Activated naive CD8-positive, alpha-beta T cell treated with anti-CD3 and anti-CD28 coated beads, Interleukin-2, amount 10 ng/mL, durations not matched to agents 7 days and 5 days (primary cell): ENCODE data around the gene CCNL2. TPM values are rescaled to one million over a fixed set of nuclear protein-coding genes. Genes with fewer than 3 reads are reported as not detected.

Experiments used
- ATAC-seq: fragments of 150-1000 bp; cut with Tn5 transposase; one replicate; pipeline ENCODE4 v1.10.0; 2021; ENCODE audit warnings: low read depth, moderate library complexity
- POLR2A ChIA-PET: fragments of 350-600 bp; sonication (Branson Sonifier 250); formaldehyde crosslinking; loops from one replicate; lab custom pipeline; 2021; ENCODE audit warnings: antibody characterized with exemption; lab: Charles Lee
- DNase-seq: peaks from one replicate; pipeline ENCODE4 v3.0.0; 2021
- H3K27ac Mint-ChIP-seq: one replicate; pipeline ENCODE4 v1.8.0; 2022; ENCODE audit warnings: mild to moderate bottlenecking, mixed read lengths
- H3K27me3 Mint-ChIP-seq: one replicate; pipeline ENCODE4 v1.8.0; 2022; ENCODE audit warnings: mild to moderate bottlenecking, moderate library complexity, mixed read lengths
- H3K36me3 Mint-ChIP-seq: one replicate; pipeline ENCODE4 v1.8.0; 2021; ENCODE audit warnings: mild to moderate bottlenecking, mixed read lengths
- H3K4me1 Mint-ChIP-seq: one replicate; pipeline ENCODE4 v1.8.0; 2021; ENCODE audit warnings: mixed read lengths
- H3K4me3 Mint-ChIP-seq: one replicate; pipeline ENCODE4 v1.8.0; 2022; ENCODE audit warnings: mild to moderate bottlenecking, moderate library complexity, mixed read lengths
- H3K9me3 Mint-ChIP-seq: one replicate; pipeline ENCODE4 v1.8.0; 2021; ENCODE audit warnings: mixed read lengths
- total RNA-seq, 2 experiments: library from RNA; stranded (reverse); gene quantifications; one replicate each; pipeline ENCODE4 v1.2.3, GENCODE V29; 2021

CCNL2 gene
- total RNA-seq, 2 experiments from 2014 or later = 201 to 211 TPM

GRCh38 chr1:1345860-1346500 lies 53.2 kb downstream of the CCNL2 start:
- Mint-ChIP-seq H3K27ac (no peak overlapping the region), H3K36me3 (peaks cover 5% of the 10 kb centered on the region), H3K4me3 (no peak overlapping the region), H3K9me3 (no peaks in the 10 kb centered on the region), H3K4me1 (peaks cover 5% of the 10 kb centered on the region), H3K27me3 (no peaks in the 10 kb centered on the region)
- POLR2A ChIA-PET = interaction anchor here (1.1 kb wide), 1 partner anchor 11 kb away, joined by 3 read pairs; no protein-coding TSS in a partner anchor
- ATAC-seq (no peak), DNase-seq (no peak)

DNA sequence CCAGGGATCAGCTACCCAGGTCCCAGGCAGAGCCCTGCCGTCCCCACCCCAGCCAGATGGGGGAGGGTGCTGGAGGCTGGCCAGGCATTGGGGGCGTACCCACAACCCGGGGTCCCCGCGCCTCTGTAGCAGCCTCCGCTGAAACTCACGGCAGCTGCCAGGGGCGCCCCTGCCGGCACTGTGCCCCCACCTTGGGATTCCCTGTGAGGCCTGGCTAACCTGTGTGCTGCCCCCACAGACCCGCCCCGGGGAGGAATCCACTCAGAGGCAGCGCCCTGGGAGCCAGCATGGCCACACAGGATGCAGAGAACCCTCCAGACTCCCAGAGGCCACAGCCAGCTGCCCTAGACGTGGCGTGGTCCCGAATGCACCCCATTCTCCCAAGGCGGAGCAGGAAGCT lies 53.8 kb downstream of the CCNL2 start:
- DNase-seq (no peak), ATAC-seq (no peak)
- Mint-ChIP-seq H3K4me1 (peaks cover 5% of the 10 kb centered on the region), H3K4me3 (no peak overlapping the region), H3K27ac (no peak overlapping the region), H3K36me3 (peaks cover 11% of the 10 kb centered on the region), H3K9me3 (no peaks in the 10 kb centered on the region), H3K27me3 (no peaks in the 10 kb centered on the region)
- POLR2A ChIA-PET = no interaction called here

- no peak overlapping the region for H3K27ac Mint-ChIP-seq
- peaks cover 11% of the 10 kb centered on the region for H3K36me3 Mint-ChIP-seq
- H3K4me1 Mint-ChIP-seq = peaks cover 5% of the 10 kb centered on the region
- DNase-seq = no peak
- POLR2A ChIA-PET = no interaction called here
- H3K9me3 Mint-ChIP-seq = no peaks in the 10 kb centered on the region
- ATAC-seq = no peak
- H3K27me3 Mint-ChIP-seq = no peaks in the 10 kb centered on the region
- H3K4me3 Mint-ChIP-seq = no peak overlapping the region
Measured at GRCh38 chr1:1344655-1345361, 54.3 kb downstream of the CCNL2 start.

DNA sequence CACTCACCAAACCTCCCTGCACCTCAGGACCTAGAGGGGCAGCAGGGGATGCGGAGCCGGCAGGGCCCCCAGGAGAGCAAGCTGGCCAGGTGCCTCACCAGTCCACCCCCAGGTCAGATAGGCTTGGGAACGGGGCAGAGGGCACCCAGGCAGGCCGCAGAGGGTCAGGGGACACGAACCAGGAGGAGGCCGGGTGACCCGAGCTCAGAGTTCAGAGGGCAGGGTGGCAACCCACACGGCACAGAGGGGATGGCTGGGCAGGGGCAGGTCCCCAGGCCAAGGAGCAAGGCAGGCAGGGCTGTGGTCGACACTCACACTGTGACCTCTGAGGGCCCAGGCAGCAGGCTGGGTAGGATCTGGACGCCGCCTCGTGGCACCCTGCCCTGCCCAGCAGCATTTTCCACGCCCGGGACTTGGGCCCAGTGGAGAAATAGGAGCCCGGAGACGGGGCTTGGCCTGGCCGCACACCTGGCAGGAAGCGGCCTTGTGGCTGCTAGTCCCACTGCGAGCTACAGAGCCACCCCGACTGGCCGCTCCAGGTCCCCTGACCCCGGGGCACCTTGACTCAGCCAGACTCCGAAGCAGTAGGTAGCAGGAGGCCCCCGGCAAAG lies 55.2 kb downstream of the CCNL2 start:
- Mint-ChIP-seq H3K36me3 (peaks cover 11% of the 10 kb centered on the region), H3K27me3 (no peaks in the 10 kb centered on the region), H3K9me3 (no peaks in the 10 kb centered on the region), H3K4me1 (peaks cover 5% of the 10 kb centered on the region), H3K4me3 (no peak overlapping the region), H3K27ac (no peak overlapping the region)
- DNase-seq (no peak), ATAC-seq (no peak)
- POLR2A ChIA-PET = no interaction called here

DNA sequence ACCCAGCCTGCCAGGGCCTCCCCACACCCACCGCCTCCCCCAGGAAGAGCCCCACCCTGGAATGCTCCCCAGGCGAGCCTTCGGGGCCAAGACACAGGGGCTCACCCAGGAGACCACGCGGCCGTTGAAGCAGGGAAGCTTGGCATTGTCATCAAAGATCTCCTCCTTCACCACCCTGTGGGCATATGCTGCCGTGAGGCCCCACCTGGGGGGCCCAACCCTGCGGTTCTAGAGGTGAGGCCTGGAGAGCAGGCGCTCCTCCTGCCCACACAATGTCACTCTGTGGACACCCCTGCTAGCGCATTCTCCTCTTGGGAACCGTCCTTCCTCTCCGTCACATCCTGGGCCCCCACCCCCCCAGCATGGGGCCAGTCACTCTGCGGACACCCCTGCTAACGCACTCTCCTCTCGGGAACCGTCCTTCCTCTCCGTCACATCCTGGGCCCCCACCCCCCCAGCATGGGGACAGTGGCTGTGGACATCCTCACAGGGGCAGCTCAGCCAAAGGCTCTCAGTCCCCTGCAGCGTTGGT lies 56.5 kb downstream of the CCNL2 start:
- Mint-ChIP-seq H3K9me3 (no peaks in the 10 kb centered on the region), H3K4me1 (peaks cover 5% of the 10 kb centered on the region), H3K4me3 (no peak overlapping the region), H3K27me3 (no peaks in the 10 kb centered on the region), H3K27ac (no peak overlapping the region), H3K36me3 (peaks cover 11% of the 10 kb centered on the region)
- POLR2A ChIA-PET = no interaction called here
- DNase-seq (no peak), ATAC-seq (no peak)

GRCh38 chr1:1342061-1342562 lies 57.0 kb downstream of the CCNL2 start:
- Mint-ChIP-seq H3K27ac (no peak overlapping the region), H3K4me3 (no peak overlapping the region)
- DNase-seq = no peak

GRCh38 chr1:1341549-1342021 lies 57.5 kb downstream of the CCNL2 start:
- Mint-ChIP-seq H3K4me3 (no peak overlapping the region), H3K36me3 (peaks cover 11% of the 10 kb centered on the region), H3K27me3 (no peaks in the 10 kb centered on the region), H3K27ac (no peak overlapping the region), H3K9me3 (no peaks in the 10 kb centered on the region), H3K4me1 (no peaks in the 10 kb centered on the region)
- POLR2A ChIA-PET = interaction anchor here (0.5 kb wide), 1 partner anchor 22 kb away, joined by 4 read pairs; no protein-coding TSS in a partner anchor
- no peak for DNase-seq
- ATAC-seq = no peak

More at GRCh38 chr1:1342061-1342562, 57.0 kb downstream of the CCNL2 start:
- Mint-ChIP-seq H3K9me3 (no peaks in the 10 kb centered on the region), H3K4me1 (peaks cover 2% of the 10 kb centered on the region), H3K27me3 (no peaks in the 10 kb centered on the region), H3K36me3 (peaks cover 11% of the 10 kb centered on the region)
- POLR2A ChIA-PET = interaction anchor here (0.5 kb wide), 1 partner anchor 21 kb away, joined by 4 read pairs; no protein-coding TSS in a partner anchor
- no peak for ATAC-seq

DNA sequence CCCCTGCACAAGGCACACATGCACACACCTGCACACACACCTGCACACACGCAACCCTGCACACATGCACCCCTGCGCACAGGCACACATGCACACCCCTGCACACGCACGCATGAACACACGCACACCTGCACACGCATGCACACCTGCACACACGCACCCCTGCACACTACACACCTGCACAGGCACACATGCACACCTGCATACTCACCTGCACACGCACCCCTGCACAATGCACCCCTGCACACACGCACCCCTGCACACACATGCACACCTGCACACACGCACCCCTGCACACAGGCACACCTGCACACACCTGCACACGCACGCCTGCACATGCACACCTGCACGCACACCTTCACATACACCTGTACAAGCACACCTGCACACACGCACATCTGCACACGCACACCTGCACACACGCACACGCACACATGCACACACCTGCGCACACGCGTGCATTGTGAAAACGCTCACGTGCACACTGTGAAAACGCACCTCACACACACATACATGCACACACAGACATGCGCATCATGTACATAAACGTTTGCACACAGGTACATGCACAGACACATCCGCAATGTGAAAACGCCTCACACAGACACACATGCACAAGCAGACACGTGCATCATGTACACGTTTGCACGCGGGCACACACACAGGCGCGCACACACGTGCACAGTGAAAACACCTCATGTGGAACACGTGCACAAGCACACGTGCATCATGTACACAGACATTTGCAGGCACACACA lies 58.2 kb downstream of the CCNL2 start:
- Mint-ChIP-seq H3K4me3 (no peak overlapping the region), H3K4me1 (no peaks in the 10 kb centered on the region), H3K9me3 (no peaks in the 10 kb centered on the region), H3K36me3 (peaks cover 11% of the 10 kb centered on the region), H3K27ac (no peak overlapping the region), H3K27me3 (no peaks in the 10 kb centered on the region)
- DNase-seq = no peak
- POLR2A ChIA-PET = no interaction called here
- no peak for ATAC-seq

DNA sequence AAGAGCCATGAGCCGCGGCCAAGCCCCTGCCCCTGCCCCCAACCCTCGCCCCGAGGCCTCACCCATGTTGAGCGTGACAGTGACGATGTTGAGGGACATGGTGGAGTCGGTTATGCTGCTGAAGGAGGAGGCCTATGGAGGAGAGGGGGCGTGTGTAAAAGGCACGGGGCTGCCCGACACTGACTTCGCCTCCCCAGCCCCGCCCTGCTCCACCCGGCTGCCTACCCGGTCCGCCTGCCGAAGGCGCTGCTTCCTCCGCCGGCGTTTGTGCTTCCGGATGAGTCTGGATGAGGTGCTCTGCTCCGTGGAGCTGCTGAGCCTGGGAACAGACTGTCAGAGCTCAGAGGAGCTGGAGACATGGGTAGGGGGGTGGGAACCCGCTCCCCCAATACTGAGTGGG lies 59.0 kb downstream of the CCNL2 start:
- ATAC-seq (no peak), DNase-seq (no peak)
- Mint-ChIP-seq H3K36me3 (peaks cover 11% of the 10 kb centered on the region), H3K4me3 (no peak overlapping the region), H3K27ac (no peak overlapping the region), H3K4me1 (no peaks in the 10 kb centered on the region), H3K27me3 (no peaks in the 10 kb centered on the region), H3K9me3 (no peaks in the 10 kb centered on the region)
- POLR2A ChIA-PET = no interaction called here

GRCh38 chr1:1338278-1338677 lies 60.9 kb downstream of the CCNL2 start:
- H3K9me3 Mint-ChIP-seq = no peaks in the 10 kb centered on the region
- H3K36me3 Mint-ChIP-seq = peaks cover 11% of the 10 kb centered on the region
- ATAC-seq (no peak), DNase-seq (no peak)
- POLR2A ChIA-PET = no interaction called here
- H3K4me3 Mint-ChIP-seq = no peak overlapping the region
- no peaks in the 10 kb centered on the region for H3K4me1 Mint-ChIP-seq
- H3K27me3 Mint-ChIP-seq = no peaks in the 10 kb centered on the region
- H3K27ac Mint-ChIP-seq = no peak overlapping the region

GRCh38 chr1:1337793-1338147 lies 61.4 kb downstream of the CCNL2 start:
- Mint-ChIP-seq H3K36me3 (peaks cover 11% of the 10 kb centered on the region), H3K27me3 (no peaks in the 10 kb centered on the region), H3K4me3 (no peak overlapping the region), H3K9me3 (no peaks in the 10 kb centered on the region), H3K4me1 (no peaks in the 10 kb centered on the region), H3K27ac (no peak overlapping the region)
- POLR2A ChIA-PET = no interaction called here
- ATAC-seq (peak; percentile 30), DNase-seq (peak; percentile 56)

DNA sequence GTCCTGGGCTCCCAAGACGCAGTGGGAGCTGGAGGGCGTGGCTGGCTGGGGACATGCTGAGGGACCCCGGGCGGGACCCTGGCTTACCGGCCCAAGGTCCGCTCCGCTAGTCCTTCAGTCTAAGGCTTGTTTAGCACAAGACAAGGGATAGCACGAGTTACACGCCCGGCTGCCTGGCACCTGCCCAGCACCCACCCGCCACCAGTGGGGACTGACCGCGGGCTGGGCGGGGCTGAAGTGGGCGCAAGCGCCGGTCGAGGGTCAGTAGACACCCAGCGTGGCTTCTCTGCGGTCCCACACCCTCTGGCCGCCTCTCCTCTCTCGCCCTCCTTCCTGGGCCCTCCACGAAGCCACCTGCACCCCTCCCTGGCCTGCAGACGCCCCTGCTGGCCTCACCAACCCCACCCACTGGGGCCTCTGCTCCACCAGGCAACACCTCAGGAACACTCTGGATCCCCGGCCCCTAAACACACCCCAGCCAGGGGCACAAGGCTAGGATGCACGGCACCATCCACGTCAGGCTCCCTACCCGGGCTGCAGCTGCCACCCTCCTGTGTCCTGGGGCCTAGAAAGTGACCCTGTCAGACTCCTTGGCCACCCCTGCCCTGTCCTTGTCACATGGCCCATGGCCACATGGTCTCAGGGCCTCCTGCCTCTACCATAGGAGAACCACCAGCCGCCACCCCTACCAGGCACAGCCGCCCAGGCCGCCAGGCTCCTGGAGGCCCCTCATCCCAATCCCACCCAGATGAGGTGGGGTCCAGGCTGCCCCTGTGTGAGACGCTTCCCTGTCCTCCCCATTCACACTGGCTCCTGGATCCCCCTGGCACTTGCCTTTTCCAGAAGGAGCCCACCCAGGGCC lies 62.0 kb downstream of the CCNL2 start:
- Mint-ChIP-seq H3K4me1 (no peaks in the 10 kb centered on the region), H3K27ac (no peak overlapping the region), H3K4me3 (no peak overlapping the region), H3K36me3 (peaks cover 11% of the 10 kb centered on the region), H3K27me3 (no peaks in the 10 kb centered on the region), H3K9me3 (no peaks in the 10 kb centered on the region)
- POLR2A ChIA-PET = no interaction called here
- ATAC-seq = no peak
- DNase-seq = no peak
